Activated T-helper 2 cell treated with anti-CD3 and anti-CD28 coated beads, Interferon-gamma antibody, Interleukin-2, Interleukin-4, amounts not matched to agents 10 μg/mL and 5 μg/mL and 100 μg/mL, durations not matched to agents 14 hours and 24 hours and 36 hours (primary cell): ENCODE results near the gene SLC24A4. TPM values are rescaled to one million over a fixed set of nuclear protein-coding genes. Genes with fewer than 3 reads are reported as not detected.
A peak's percentile ranks its signal among the peaks of the same experiment; 100 is the strongest.

Experiments used
- DNase-seq: peaks from one replicate; pipeline ENCODE4 v3.0.0; 2021; ENCODE audit warnings: low spot score
- H3K27ac Mint-ChIP-seq: one replicate; pipeline ENCODE4 v1.8.0; 2021; ENCODE audit warnings: mixed read lengths
- H3K27me3 Mint-ChIP-seq: one replicate; pipeline ENCODE4 v1.8.0; 2021; ENCODE audit warnings: low read depth, mixed read lengths
- H3K36me3 Mint-ChIP-seq: one replicate; pipeline ENCODE4 v1.8.0; 2021; ENCODE audit warnings: low read depth, mixed read lengths
- H3K4me1 Mint-ChIP-seq: one replicate; pipeline ENCODE4 v1.8.0; 2021; ENCODE audit warnings: low read depth, mixed read lengths
- H3K4me3 Mint-ChIP-seq: one replicate; pipeline ENCODE4 v1.8.0; 2021; ENCODE audit warnings: low read depth, mild to moderate bottlenecking, moderate library complexity, mixed read lengths
- H3K9me3 Mint-ChIP-seq: one replicate; pipeline ENCODE4 v1.8.0; 2021; ENCODE audit warnings: mixed read lengths
- intact Hi-C: fragments of 100-400 bp; cut with micrococcal nuclease; formaldehyde crosslinking; loops from one replicate; pipeline ENCODE4 v1.15.1; 2023
- total RNA-seq: library from RNA; stranded (reverse); gene quantifications from 2 replicates; pipeline ENCODE4 v1.2.3, GENCODE V29; 2022

SLC24A4 gene
- total RNA-seq, 1 donor from 2014 or later = not detected

- intact Hi-C loops = no loop called here
- H3K4me1 Mint-ChIP-seq = peaks cover 20% of the 10 kb centered on the region
- H3K27ac Mint-ChIP-seq = no peak overlapping the region
- no peak for DNase-seq
- no peaks in the 10 kb centered on the region for H3K36me3 Mint-ChIP-seq
- H3K9me3 Mint-ChIP-seq = no peaks in the 10 kb centered on the region
- H3K4me3 Mint-ChIP-seq = no peak overlapping the region
- H3K27me3 Mint-ChIP-seq = peaks cover 40% of the 10 kb centered on the region
Measured at GRCh38 chr14:92517761-92518160, 194.8 kb downstream of the SLC24A4 start.

DNA sequence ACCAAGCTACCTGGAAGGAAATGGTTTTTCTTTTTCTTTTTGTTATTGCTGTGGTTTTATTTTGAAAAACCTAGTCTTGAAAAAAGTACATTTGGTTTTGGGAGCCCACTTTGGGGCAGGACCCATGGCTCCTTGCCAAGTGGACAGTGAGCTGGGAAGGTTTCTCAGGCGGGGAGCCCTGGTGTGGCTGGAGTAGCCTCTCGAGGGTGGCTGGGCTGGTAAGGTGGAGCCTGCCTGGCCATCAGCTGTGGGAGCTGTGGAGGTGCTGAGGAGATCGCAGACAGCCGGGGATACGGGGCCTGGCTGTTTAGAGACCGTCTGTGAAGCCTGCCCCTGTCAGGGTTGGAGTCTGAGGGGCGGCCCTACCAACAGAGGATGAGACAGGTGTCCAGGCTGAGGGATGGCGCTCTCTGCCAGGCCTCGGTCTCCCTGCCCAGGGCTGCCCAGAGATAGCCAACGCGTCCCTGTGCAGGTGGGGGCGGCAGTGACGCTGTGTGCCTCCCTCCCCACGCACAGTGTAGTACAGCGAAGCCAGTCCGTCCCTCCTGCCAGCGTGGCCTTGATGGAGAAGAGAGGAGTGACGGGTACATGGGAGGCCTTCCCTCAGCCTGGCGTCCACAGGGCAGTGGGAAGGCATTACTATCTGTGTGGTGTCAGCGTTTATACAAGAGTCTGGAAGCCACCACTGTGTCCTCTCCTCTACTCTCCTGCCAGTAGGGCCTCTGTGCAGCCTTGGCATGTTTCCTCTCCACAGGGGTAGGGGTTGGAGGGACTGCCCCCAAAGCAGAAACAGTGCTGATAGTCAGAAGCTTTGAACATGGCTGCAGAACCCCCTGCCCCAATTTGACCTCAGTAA lies 196.5 kb downstream of the SLC24A4 start:
- DNase-seq = no peak
- peaks cover 40% of the 10 kb centered on the region for H3K27me3 Mint-ChIP-seq
- peaks cover 20% of the 10 kb centered on the region for H3K4me1 Mint-ChIP-seq
- H3K36me3 Mint-ChIP-seq = no peaks in the 10 kb centered on the region
- no peaks in the 10 kb centered on the region for H3K9me3 Mint-ChIP-seq
- intact Hi-C loops = no loop called here
- no peak overlapping the region for H3K4me3 Mint-ChIP-seq
- no peak overlapping the region for H3K27ac Mint-ChIP-seq

- DNase-seq = no peak
- peaks cover 33% of the 10 kb centered on the region for H3K27me3 Mint-ChIP-seq
- H3K4me1 Mint-ChIP-seq = peaks cover 20% of the 10 kb centered on the region
- no peaks in the 10 kb centered on the region for H3K36me3 Mint-ChIP-seq
- no peaks in the 10 kb centered on the region for H3K9me3 Mint-ChIP-seq
- intact Hi-C loops = no loop called here
- no peak overlapping the region for H3K4me3 Mint-ChIP-seq
- no peak overlapping the region for H3K27ac Mint-ChIP-seq
Measured at GRCh38 chr14:92520102-92521057, 197.4 kb downstream of the SLC24A4 start.

GRCh38 chr14:92521058-92521415 lies 198.1 kb downstream of the SLC24A4 start:
- H3K27ac Mint-ChIP-seq = no peak overlapping the region
- no peaks in the 10 kb centered on the region for H3K36me3 Mint-ChIP-seq
- DNase-seq = no peak
- peaks cover 28% of the 10 kb centered on the region for H3K27me3 Mint-ChIP-seq
- no peak overlapping the region for H3K4me3 Mint-ChIP-seq
- H3K4me1 Mint-ChIP-seq = peaks cover 20% of the 10 kb centered on the region
- H3K9me3 Mint-ChIP-seq = no peaks in the 10 kb centered on the region
- intact Hi-C loops = no loop called here

DNA sequence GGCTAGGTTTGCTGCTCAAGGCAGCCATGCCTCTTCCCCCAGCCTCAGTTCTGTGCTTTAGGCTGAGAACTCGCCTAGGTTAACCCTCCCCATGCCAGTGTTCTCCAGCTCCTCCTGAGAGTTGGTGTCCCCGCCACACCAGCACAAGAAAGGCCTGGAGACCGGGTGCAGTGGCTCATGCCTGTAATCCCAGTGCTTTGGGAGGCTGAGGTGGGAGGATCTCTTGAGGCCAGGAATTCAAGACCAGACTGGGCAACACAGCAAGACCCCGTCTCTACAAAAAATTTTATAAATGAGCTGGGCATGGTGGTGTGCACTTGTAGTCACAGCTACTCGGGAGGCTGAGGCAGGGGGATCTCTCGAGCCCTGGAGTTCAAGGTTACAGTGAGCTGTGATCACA lies 200.8 kb downstream of the SLC24A4 start:
- peaks cover 5% of the 10 kb centered on the region for H3K4me1 Mint-ChIP-seq
- H3K27me3 Mint-ChIP-seq = peaks cover 16% of the 10 kb centered on the region
- H3K9me3 Mint-ChIP-seq = no peaks in the 10 kb centered on the region
- H3K27ac Mint-ChIP-seq = no peak overlapping the region
- no peaks in the 10 kb centered on the region for H3K36me3 Mint-ChIP-seq
- H3K4me3 Mint-ChIP-seq = no peak overlapping the region
- DNase-seq = no peak
- intact Hi-C loops = no loop called here

DNA sequence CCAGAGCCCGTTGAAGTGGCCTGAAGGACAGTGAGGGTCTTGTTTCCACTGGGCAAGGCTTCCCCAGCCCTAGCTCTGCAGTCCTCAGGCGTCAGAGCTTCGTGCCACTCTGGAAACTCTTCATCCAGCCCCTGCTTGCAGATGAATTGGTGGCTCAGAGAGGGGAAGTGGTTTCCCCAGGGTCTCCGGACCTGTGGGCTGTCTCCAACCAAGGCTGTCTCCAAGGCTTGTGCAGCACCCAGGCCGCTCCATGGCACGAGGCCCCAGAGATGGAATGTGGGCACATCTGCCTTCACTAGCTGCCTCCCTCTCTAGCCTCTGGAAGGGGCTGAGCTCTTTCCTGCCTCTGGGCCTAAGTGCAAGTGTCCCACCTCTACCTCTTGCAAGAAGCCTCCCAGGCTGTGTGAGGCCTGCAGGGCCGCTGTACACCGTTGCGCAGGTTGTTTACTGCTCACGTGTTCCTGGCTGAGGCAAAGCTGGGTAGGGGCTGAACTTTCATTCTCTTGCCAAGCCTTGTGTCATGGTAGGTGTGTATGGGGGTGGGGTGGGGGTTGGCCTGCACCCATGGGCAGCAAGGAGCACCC lies 201.7 kb downstream of the SLC24A4 start:
- no peaks in the 10 kb centered on the region for H3K9me3 Mint-ChIP-seq
- peaks cover 3% of the 10 kb centered on the region for H3K4me1 Mint-ChIP-seq
- H3K4me3 Mint-ChIP-seq = no peak overlapping the region
- no peak for DNase-seq
- intact Hi-C loops = no loop called here
- peaks cover 16% of the 10 kb centered on the region for H3K27me3 Mint-ChIP-seq
- H3K36me3 Mint-ChIP-seq = no peaks in the 10 kb centered on the region
- H3K27ac Mint-ChIP-seq = no peak overlapping the region

- Mint-ChIP-seq H3K9me3 (no peaks in the 10 kb centered on the region), H3K4me1 (peaks cover 7% of the 10 kb centered on the region), H3K27me3 (peaks cover 19% of the 10 kb centered on the region), H3K4me3 (no peak overlapping the region), H3K36me3 (no peaks in the 10 kb centered on the region), H3K27ac (no peak overlapping the region)
- intact Hi-C loops = no loop called here
- DNase-seq = no peak
Measured at GRCh38 chr14:92525322-92526095, 202.5 kb downstream of the SLC24A4 start.

DNA sequence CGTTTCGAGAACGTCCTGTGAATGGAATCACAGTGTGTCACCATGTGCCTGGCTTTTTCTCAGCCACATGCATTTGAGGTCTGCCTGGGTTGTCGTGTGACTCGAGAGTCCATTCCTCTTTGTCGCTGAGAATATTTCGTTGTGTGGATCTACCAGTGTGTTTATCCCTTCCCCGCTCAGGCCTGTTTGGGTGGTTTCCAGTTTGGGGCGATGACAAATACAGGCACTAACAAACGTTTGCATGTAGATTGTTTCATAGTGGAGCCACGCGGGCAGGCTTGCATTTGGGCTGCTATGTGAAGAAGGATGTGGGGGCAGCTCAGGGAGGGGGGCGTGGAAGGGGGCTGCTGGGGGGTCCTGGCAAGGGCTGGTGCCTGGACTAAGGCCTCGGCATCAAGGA lies 204.8 kb downstream of the SLC24A4 start:
- H3K27ac Mint-ChIP-seq = no peak overlapping the region
- peaks cover 12% of the 10 kb centered on the region for H3K27me3 Mint-ChIP-seq
- intact Hi-C loops = no loop called here

DNA sequence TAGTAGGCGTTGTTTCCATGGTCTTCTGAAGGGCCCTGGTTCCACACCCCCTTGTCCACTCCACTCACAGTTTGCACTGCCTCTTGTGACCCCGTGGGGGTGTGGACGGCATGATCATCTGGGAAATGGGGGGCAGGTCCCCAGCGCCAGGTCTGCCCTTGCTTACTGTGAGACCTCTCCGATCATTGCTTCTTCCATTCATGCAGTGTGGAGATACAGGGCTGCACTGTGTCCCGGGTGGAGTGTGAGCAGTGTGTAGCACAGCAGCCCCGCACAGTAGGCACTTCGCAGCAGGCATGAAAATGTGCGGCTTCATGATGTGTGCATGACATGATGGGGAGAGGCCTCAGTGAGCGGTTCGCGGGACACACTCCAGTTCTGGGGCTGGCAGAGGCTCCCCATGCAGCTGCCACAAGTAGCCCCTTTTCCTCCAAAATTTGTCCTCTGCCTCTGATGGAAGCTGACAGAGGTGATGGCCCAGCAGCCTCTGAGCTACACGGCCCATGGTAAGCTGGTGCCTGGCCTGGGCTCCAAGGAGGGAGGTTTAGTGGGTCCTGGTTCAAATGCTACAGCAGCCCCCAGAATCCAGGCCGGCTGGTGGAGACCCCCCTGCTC lies 205.6 kb downstream of the SLC24A4 start:
- no peak overlapping the region for H3K4me3 Mint-ChIP-seq
- no peak for DNase-seq
- H3K4me1 Mint-ChIP-seq = peaks cover 20% of the 10 kb centered on the region
- no peak overlapping the region for H3K27ac Mint-ChIP-seq
- peaks cover 20% of the 10 kb centered on the region for H3K27me3 Mint-ChIP-seq
- H3K9me3 Mint-ChIP-seq = no peaks in the 10 kb centered on the region
- H3K36me3 Mint-ChIP-seq = no peaks in the 10 kb centered on the region
- intact Hi-C loops = no loop called here

More for the DNA sequence above, 204.8 kb downstream of the SLC24A4 start:
- Mint-ChIP-seq H3K9me3 (no peaks in the 10 kb centered on the region), H3K36me3 (no peaks in the 10 kb centered on the region), H3K4me3 (no peak overlapping the region), H3K4me1 (peaks cover 20% of the 10 kb centered on the region)
- no peak for DNase-seq

- Mint-ChIP-seq H3K9me3 (no peaks in the 10 kb centered on the region), H3K27me3 (peaks cover 22% of the 10 kb centered on the region), H3K4me3 (no peak overlapping the region), H3K27ac (no peak overlapping the region), H3K36me3 (no peaks in the 10 kb centered on the region), H3K4me1 (peaks cover 24% of the 10 kb centered on the region)
- intact Hi-C loops = no loop called here
- no peak for DNase-seq
Measured at GRCh38 chr14:92529903-92530302, 206.9 kb downstream of the SLC24A4 start.

DNA sequence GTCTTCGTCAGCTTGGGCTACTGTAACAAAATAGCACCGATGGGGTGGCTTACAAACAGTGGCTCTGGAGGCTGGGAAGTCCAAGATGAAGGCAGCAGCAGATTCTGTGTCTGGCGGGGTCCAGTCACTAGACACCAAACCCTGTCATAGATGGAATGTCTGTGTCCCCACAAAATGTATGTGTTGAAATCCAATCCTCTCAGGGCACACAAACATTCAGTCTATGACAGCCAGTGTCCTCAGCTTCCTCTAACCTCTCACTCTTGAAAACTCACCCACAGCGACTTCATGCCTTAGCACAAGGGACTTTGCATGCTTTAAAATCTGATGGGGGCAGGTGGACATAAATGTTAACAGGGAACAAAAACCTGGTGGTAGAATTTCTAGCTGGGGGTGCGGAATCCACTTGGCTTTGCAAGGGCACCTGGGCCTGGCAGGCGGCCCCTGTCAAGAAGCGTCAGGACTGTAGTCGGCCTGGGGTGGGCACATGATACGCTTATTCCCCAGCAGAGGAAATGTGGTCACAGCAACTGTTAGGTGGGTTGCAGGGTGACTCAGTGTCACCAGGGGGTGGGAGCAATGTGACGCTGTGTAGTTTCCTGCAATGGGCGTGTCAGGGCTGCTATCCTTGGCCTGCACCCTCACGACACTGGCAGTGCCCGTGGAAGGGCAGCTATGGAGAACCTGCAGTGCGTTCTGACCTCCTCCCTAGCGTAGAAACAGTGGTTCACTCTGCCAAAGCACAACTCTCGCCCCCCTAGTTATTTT lies 208.3 kb downstream of the SLC24A4 start:
- H3K36me3 Mint-ChIP-seq = no peaks in the 10 kb centered on the region
- peaks cover 32% of the 10 kb centered on the region for H3K27me3 Mint-ChIP-seq
- intact Hi-C loops = no loop called here
- peak overlapping the region; percentile 82 for H3K27ac Mint-ChIP-seq
- no peaks in the 10 kb centered on the region for H3K9me3 Mint-ChIP-seq
- H3K4me3 Mint-ChIP-seq = no peak overlapping the region
- H3K4me1 Mint-ChIP-seq = peaks cover 35% of the 10 kb centered on the region
- DNase-seq = no peak
